ENCODE data around the gene CLEC17A.
"Not testable (repeated sequence)": the region's sequence is repeated elsewhere in the genome, so short reads cannot be mapped to it uniquely, and the experiment has no call there.

GRCh38 chr19:14551134-14552005 is 31.5 kb upstream of the CLEC17A start:
- not testable (repeated sequence) for TF ChIP-seq POLR2A, POLR2AphosphoS5, TAF1, SPI1 (IDR thresholded peaks at IDR 0.05; ENCODE audit: low read depth, low read length)
- 0 out of 2 replicates have a peak, but pooled peaks have one; percentile 18 for TF ChIP-seq POU2F2 (IDR thresholded peaks at IDR 0.05; ENCODE audit: low read depth, low read length)

All from GM12891 (cell line).